ENCODE results near the gene SDE2.

DNA sequence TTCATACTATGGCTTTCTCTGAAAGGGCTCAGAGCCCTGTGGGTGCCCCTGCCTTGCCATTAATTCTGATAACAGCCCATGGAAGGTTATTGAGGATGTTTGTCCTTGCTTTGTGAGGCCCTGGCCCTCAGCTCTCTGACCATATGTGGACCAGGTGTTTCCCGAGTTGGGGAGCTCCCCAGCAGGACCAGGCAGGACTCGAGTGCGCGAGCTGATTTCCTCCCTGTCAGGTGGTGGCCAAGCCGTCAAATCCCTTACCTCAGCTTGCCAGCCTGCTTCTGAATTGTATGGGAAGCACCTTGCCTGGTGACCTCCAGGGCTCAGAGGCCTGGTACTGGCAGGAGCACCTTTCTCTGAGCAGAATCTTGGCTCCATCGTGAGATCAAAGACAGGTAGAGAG, 17.9 kb upstream of the SDE2 start:
- TF ChIP-seq, protein P1, sequence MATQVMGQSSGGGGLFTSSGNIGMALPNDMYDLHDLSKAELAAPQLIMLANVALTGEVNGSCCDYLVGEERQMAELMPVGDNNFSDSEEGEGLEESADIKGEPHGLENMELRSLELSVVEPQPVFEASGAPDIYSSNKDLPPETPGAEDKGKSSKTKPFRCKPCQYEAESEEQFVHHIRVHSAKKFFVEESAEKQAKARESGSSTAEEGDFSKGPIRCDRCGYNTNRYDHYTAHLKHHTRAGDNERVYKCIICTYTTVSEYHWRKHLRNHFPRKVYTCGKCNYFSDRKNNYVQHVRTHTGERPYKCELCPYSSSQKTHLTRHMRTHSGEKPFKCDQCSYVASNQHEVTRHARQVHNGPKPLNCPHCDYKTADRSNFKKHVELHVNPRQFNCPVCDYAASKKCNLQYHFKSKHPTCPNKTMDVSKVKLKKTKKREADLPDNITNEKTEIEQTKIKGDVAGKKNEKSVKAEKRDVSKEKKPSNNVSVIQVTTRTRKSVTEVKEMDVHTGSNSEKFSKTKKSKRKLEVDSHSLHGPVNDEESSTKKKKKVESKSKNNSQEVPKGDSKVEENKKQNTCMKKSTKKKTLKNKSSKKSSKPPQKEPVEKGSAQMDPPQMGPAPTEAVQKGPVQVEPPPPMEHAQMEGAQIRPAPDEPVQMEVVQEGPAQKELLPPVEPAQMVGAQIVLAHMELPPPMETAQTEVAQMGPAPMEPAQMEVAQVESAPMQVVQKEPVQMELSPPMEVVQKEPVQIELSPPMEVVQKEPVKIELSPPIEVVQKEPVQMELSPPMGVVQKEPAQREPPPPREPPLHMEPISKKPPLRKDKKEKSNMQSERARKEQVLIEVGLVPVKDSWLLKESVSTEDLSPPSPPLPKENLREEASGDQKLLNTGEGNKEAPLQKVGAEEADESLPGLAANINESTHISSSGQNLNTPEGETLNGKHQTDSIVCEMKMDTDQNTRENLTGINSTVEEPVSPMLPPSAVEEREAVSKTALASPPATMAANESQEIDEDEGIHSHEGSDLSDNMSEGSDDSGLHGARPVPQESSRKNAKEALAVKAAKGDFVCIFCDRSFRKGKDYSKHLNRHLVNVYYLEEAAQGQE (IDR thresholded peaks at IDR 0.05; ENCODE audit: insufficient read depth in 1 of 2, low read depth in 2 of 2, low read length in 2 of 2), result no peak
- TF ChIP-seq POLR2AphosphoS5 (IDR thresholded peaks at IDR 0.05; ENCODE audit: low read depth, low read length), result no peak
- no peak for TF ChIP-seq SIN3A (IDR thresholded peaks at IDR 0.05; ENCODE audit: borderline replicate concordance, insufficient read depth, low read length)
- TF ChIP-seq TAF1 (IDR thresholded peaks at IDR 0.05; ENCODE audit: borderline replicate concordance, insufficient read depth, low read length), result no peak
